Panc1 (cell line): ENCODE data around the gene MOB2. TPM values are rescaled to one million over a fixed set of nuclear protein-coding genes. Genes with fewer than 3 reads are reported as not detected.

Experiments
- ATAC-seq: fragments of 200-7000 bp; cut with Tn5 transposase; 2 replicates; pipeline ENCODE4 v1.9.1; 2020; ENCODE audit warnings: mild to moderate bottlenecking, moderate library complexity
- BruUV-seq: library from RNA; stranded (reverse); fragments of 400-500 nt; replicated peaks from 2 replicates; lab custom pipeline; 2021; lab: Mats Ljungman, UMichigan
- CTCF ChIA-PET: fragments of 300-600 bp; sonication (Branson Sonifier 250); formaldehyde crosslinking; loops from one replicate; lab custom pipeline; 2022; ENCODE audit warnings: antibody characterized with exemption; lab: Charles Lee
- POLR2A ChIA-PET: fragments of 300-600 bp; sonication (Branson Sonifier 250); formaldehyde crosslinking; loops from one replicate; lab custom pipeline; 2022; ENCODE audit warnings: antibody characterized with exemption; lab: Charles Lee
- DNase-seq: peaks from one replicate; pipeline ENCODE4 v3.0.0-alpha.2; 2010; ENCODE audit warnings: low read depth, low spot score
- H3K27ac ChIP-seq: 2 replicates; pipeline ENCODE4 v1.5.1; 2011; ENCODE audit warnings: mild to moderate bottlenecking, low read length, inconsistent platforms
- H3K27me3 ChIP-seq: fragments of 200-500 bp; sonication (Bioruptor generic); 2 replicates; pipeline ENCODE4 v1.6.0; 2014; ENCODE audit warnings: low read length, inconsistent platforms; ENCODE audit not compliant: control insufficient read depth, insufficient read depth
- H3K36me3 ChIP-seq: fragments of 200-500 bp; sonication (Bioruptor generic); 2 replicates; pipeline ENCODE4 v1.5.1; 2014; ENCODE audit warnings: inconsistent platforms, mild to moderate bottlenecking, low read length, moderate library complexity; ENCODE audit not compliant: control insufficient read depth, insufficient read depth
- H3K4me1 ChIP-seq: 2 replicates; pipeline ENCODE4 v1.5.1; 2011; ENCODE audit warnings: inconsistent platforms, mild to moderate bottlenecking, low read length, moderate library complexity; ENCODE audit not compliant: control insufficient read depth, insufficient read depth
- H3K4me3 ChIP-seq, 2 experiments: 2 replicates each; pipeline ENCODE4 v1.5.1; 2011 to 2012; ENCODE audit warnings: low read depth in 2 of 2, low read length in 2 of 2, mild to moderate bottlenecking in 2 of 2, inconsistent platforms in 1 of 2, moderate library complexity in 1 of 2
- H3K9me3 ChIP-seq: fragments of 200-500 bp; sonication (Bioruptor generic); 2 replicates; pipeline ENCODE4 v1.5.1; 2014; ENCODE audit warnings: low read depth, mild to moderate bottlenecking, inconsistent platforms, low read length, moderate library complexity; ENCODE audit not compliant: control insufficient read depth, insufficient read depth
- POLR2AphosphoS5 ChIP-seq: IDR thresholded peaks from 2 replicates; pipeline ENCODE4 v1.6.1; 2012; ENCODE audit warnings: mild to moderate bottlenecking, low read depth, low read length, moderate library complexity
- SIN3A ChIP-seq: IDR thresholded peaks from 2 replicates; pipeline ENCODE4 v1.6.1; 2012; ENCODE audit warnings: low read depth, mild to moderate bottlenecking, low read length, moderate library complexity, borderline replicate concordance; ENCODE audit not compliant: insufficient read depth
- TCF7L2 ChIP-seq: IDR thresholded peaks from 2 replicates; pipeline ENCODE4 v1.6.1; 2011; ENCODE audit warnings: mild to moderate bottlenecking, low read depth, low read length, inconsistent platforms
- in situ Hi-C: cut with HindIII; loops from 2 replicates; pipeline ENCODE4 v1.10.0; 2016; ENCODE audit warnings: low sequenced_read_pairs, low pct_unique_long_range_greater_than_20kb
- intact Hi-C: fragments of 100-400 bp; cut with micrococcal nuclease; formaldehyde crosslinking; loops from one replicate; pipeline ENCODE4 v1.10.0; 2022; ENCODE audit not compliant: unreplicated experiment
- total RNA-seq: library from RNA; stranded (reverse); gene quantifications from one replicate; pipeline ENCODE4 v1.2.1, GENCODE V29; 2021; ENCODE audit not compliant: unreplicated experiment
- TF ChIP-seq, protein P1 (sequence below): fragments of 450-650 bp; IDR thresholded peaks from 2 replicates; pipeline ENCODE4 v1.5.1; 2017; ENCODE audit warnings: mild to moderate bottlenecking
- TF ChIP-seq, protein P2 (sequence below), 2 experiments: IDR thresholded peaks; 2 replicates each; pipeline ENCODE4 v1.6.1; 2011 to 2012; ENCODE audit warnings: low read depth in 2 of 2, control low read depth in 1 of 2, low read length in 1 of 2, mild to moderate bottlenecking in 1 of 2, moderate library complexity in 1 of 2; ENCODE audit not compliant: insufficient read depth in 1 of 2

MOB2 gene
- total RNA-seq, 1 experiment from 2014 or later = 51.2 TPM

DNA sequence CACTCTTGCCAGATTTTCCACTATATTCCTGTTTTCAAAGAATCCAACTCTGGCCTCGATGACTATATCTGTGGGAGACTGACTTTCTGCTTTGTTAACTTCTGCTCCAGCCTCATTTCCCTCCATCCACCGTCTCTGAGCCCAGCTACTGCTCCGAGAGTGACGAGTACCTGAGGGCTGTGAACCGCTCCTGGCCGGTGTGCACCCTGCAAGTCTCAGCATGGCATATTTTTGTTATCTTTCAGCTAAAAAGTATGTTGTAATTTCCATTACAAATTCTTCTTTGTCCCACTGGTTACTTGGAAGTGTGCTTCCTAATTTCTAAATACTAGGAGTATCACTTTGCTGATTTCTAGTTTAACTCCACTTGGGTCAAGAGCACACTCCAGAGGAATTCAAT is 36.5 kb upstream of the MOB2 start:
- no peak for ATAC-seq
- ChIA-PET POLR2A (no interaction called here), CTCF (no interaction called here)
- no peaks in the 10 kb centered on the region for H3K4me1 ChIP-seq
- H3K27me3 ChIP-seq = no peaks in the 10 kb centered on the region
- H3K9me3 ChIP-seq = no peaks in the 10 kb centered on the region
- no peak overlapping the region for H3K4me3 ChIP-seq
- intact Hi-C loops (no loop called here), in situ Hi-C loops (no loop called here)
- H3K36me3 ChIP-seq = no peaks in the 10 kb centered on the region
- TF ChIP-seq SIN3A (no peak), POLR2AphosphoS5 (no peak), TCF7L2 (no peak)
- TF ChIP-seq, protein P1, sequence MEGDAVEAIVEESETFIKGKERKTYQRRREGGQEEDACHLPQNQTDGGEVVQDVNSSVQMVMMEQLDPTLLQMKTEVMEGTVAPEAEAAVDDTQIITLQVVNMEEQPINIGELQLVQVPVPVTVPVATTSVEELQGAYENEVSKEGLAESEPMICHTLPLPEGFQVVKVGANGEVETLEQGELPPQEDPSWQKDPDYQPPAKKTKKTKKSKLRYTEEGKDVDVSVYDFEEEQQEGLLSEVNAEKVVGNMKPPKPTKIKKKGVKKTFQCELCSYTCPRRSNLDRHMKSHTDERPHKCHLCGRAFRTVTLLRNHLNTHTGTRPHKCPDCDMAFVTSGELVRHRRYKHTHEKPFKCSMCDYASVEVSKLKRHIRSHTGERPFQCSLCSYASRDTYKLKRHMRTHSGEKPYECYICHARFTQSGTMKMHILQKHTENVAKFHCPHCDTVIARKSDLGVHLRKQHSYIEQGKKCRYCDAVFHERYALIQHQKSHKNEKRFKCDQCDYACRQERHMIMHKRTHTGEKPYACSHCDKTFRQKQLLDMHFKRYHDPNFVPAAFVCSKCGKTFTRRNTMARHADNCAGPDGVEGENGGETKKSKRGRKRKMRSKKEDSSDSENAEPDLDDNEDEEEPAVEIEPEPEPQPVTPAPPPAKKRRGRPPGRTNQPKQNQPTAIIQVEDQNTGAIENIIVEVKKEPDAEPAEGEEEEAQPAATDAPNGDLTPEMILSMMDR = no peak
- TF ChIP-seq, protein P2, sequence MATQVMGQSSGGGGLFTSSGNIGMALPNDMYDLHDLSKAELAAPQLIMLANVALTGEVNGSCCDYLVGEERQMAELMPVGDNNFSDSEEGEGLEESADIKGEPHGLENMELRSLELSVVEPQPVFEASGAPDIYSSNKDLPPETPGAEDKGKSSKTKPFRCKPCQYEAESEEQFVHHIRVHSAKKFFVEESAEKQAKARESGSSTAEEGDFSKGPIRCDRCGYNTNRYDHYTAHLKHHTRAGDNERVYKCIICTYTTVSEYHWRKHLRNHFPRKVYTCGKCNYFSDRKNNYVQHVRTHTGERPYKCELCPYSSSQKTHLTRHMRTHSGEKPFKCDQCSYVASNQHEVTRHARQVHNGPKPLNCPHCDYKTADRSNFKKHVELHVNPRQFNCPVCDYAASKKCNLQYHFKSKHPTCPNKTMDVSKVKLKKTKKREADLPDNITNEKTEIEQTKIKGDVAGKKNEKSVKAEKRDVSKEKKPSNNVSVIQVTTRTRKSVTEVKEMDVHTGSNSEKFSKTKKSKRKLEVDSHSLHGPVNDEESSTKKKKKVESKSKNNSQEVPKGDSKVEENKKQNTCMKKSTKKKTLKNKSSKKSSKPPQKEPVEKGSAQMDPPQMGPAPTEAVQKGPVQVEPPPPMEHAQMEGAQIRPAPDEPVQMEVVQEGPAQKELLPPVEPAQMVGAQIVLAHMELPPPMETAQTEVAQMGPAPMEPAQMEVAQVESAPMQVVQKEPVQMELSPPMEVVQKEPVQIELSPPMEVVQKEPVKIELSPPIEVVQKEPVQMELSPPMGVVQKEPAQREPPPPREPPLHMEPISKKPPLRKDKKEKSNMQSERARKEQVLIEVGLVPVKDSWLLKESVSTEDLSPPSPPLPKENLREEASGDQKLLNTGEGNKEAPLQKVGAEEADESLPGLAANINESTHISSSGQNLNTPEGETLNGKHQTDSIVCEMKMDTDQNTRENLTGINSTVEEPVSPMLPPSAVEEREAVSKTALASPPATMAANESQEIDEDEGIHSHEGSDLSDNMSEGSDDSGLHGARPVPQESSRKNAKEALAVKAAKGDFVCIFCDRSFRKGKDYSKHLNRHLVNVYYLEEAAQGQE (IDR thresholded peaks at IDR 0.05; ENCODE audit: insufficient read depth in 1 of 2, low read depth in 2 of 2, low read length in 1 of 2) = no peak
- no peak for DNase-seq
- BruUV-seq = no TSS peak
- no peak overlapping the region for H3K27ac ChIP-seq

DNA sequence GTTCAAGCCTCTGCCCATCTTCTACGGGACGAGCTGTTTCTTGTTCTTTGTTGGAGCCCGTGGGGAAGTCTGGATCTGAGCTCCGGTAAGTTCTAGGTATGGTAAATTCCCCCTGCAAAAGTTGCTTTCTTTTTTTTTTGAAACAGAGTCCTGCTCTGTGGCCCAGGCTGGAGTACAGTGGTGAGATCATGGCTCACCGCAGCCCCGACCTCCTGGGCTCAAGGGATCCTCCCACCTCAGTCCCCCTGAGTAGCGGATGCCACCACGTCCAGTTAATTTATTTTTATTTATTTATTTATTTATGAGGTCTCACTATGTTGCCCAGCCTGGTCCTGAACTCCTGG is 35.5 kb upstream of the MOB2 start:
- H3K4me1 ChIP-seq = peaks cover 1% of the 10 kb centered on the region
- no peak for DNase-seq
- ATAC-seq = no peak
- intact Hi-C loops = no loop called here
- no peaks in the 10 kb centered on the region for H3K27me3 ChIP-seq
- no peaks in the 10 kb centered on the region for H3K36me3 ChIP-seq
- H3K9me3 ChIP-seq = no peaks in the 10 kb centered on the region
- CTCF ChIA-PET = interaction anchor here (0.6 kb wide), 1 partner anchor 52 kb away, joined by 3 read pairs; no protein-coding TSS in a partner anchor
- H3K27ac ChIP-seq = no peak overlapping the region
- in situ Hi-C loops = no loop called here
- H3K4me3 ChIP-seq = no peak overlapping the region
- POLR2A ChIA-PET = no interaction called here
- no TSS peak for BruUV-seq
- no peak for TF ChIP-seq POLR2AphosphoS5
- TF ChIP-seq SIN3A = no peak
- TF ChIP-seq, protein P2 (IDR thresholded peaks at IDR 0.05; ENCODE audit: insufficient read depth in 1 of 2, low read depth in 2 of 2, low read length in 1 of 2) = no peak
- no peak for TF ChIP-seq TCF7L2
- TF ChIP-seq, protein P1 = no peak
